Heart left ventricle (tissue), 16 donors: ENCODE results near the gene DSP. TPM values are rescaled to one million over a fixed set of nuclear protein-coding genes. Genes with fewer than 3 reads are reported as not detected.

Experiments used
- ATAC-seq, 4 donors: fragments of 200-7000 bp; cut with Tn5 transposase; one replicate each; pipeline ENCODE4 v1.9.1; 2020 to 2022; ENCODE audit warnings: moderate library complexity in 4 of 4, mild to moderate bottlenecking in 3 of 4, moderate number of reproducible peaks in 1 of 4
- DNase-seq, 5 donors: peaks; one replicate each; pipeline ENCODE4 v3.0.0-alpha.2; 2020
- H3K27ac ChIP-seq, 12 donors: fragments of 200-600 bp; sonication (generic) in 4 of 12; one replicate each; pipeline versions ENCODE4 v1.5.0 to v1.8.0; 2016 to 2022; ENCODE audit warnings: mild to moderate bottlenecking in 2 of 12
- H3K27me3 ChIP-seq, 9 donors: fragments of 200-600 bp; sonication (generic) in 2 of 9; one replicate each; pipeline versions ENCODE4 v1.5.1 to v1.8.0; 2016 to 2022; ENCODE audit warnings: mild to moderate bottlenecking in 3 of 9
- H3K36me3 ChIP-seq, 9 donors: fragments of 200-600 bp; sonication (generic) in 2 of 9; one replicate each; pipeline versions ENCODE4 v1.5.0 to v1.8.0; 2018 to 2022; ENCODE audit warnings: mild to moderate bottlenecking in 2 of 9
- H3K4me1 ChIP-seq, 12 donors: fragments of 200-600 bp; sonication (generic) in 4 of 12; one replicate each; pipeline versions ENCODE4 v1.5.0 to v1.8.0; 2016 to 2022; ENCODE audit warnings: mild to moderate bottlenecking in 3 of 12
- H3K4me3 ChIP-seq, 12 donors: fragments of 200-600 bp; sonication (generic) in 4 of 12; one replicate each; pipeline versions ENCODE4 v1.5.0 to v1.8.0; 2017 to 2022; ENCODE audit warnings: mild to moderate bottlenecking in 9 of 12, moderate library complexity in 4 of 12
- H3K9me3 ChIP-seq, 12 donors: fragments of 200-600 bp; sonication (generic) in 4 of 12; one replicate each; pipeline versions ENCODE4 v1.5.0 to v1.8.0; 2016 to 2022; ENCODE audit warnings: mild to moderate bottlenecking in 1 of 12
- CTCF ChIP-seq, 12 donors: fragments of 200-600 bp; sonication (generic) in 4 of 12; IDR thresholded peaks; one replicate each; pipeline versions ENCODE4 v1.5.0 to v1.8.0; 2018 to 2022; ENCODE audit warnings: antibody characterized with exemption in 12 of 12, mild to moderate bottlenecking in 5 of 12
- POLR2A ChIP-seq, 2 donors: fragments of 450-650 bp; IDR thresholded peaks; one replicate each; pipeline ENCODE4 v1.6.1; 2017; ENCODE audit warnings: antibody characterized with exemption in 2 of 2, mild to moderate bottlenecking in 2 of 2, moderate library complexity in 2 of 2
- WGBS, 4 donors: extraction: QIAGEN DNeasy Blood & Tissue Kit in 2 of 4; methylation state at CpG; one replicate each; pipeline versions ENCODE4 v1.1.5 to v1.1.7; 2013 to 2018; 5-methylcytosine and 5-hydroxymethylcytosine counted together
- intact Hi-C, 10 donors: fragments of 100-400 bp; cut with DNase I; formaldehyde crosslinking; loops; one replicate each; pipeline versions ENCODE4 v1.11.1 to v1.14.2; 2022
- polyA plus RNA-seq, 2 donors: library from polyadenylated mRNA; stranded (reverse); fragments of 200-250 nt; gene quantifications; one replicate each; pipeline ENCODE4 v1.2.3, GENCODE V29; 2013
- total RNA-seq, 9 donors: library from RNA; depleted of rRNA in 2 of 9; stranded (reverse); fragments of >200 nt in 2 of 9; fragmentation: NEBNext Ultra II Directional in 3 of 9; extraction: Animal tissue kit (Norgen Biotek cat#: 25700) in 3 of 9; gene quantifications; one replicate each; pipeline versions ENCODE4 v1.1.0 to v1.2.4, GENCODE V29; 2016 to 2023
- donor health status: ischemic (EF 13 %, LVEDD 7.1; RV severe dilation, severe dysfunction).
- donor health status: healthy with polysubstance abuse.
- donor health status: DM: no; HTN: yes; CAD: no.
- donor health status: DM: no; HTN: no; CAD: no.
- donor health status: ischemic (EF 25% LVEDD 6.9; RV normal size, moderate dysfunction).
- donor health status: ischemic (EF 25% LVEDD 5.7; RV mildly dilated, moderate dysfunction).
- donor health status: healthy.
- donor health status: DM: yes; HTN: yes; CAD: no.
- donor health status: ischemic (EF 35%, LVEDD 5.7; RV mildly dilated, moderate dysfunction).
- donor health status: nonischemic (EF 11% LVEDD 7.7; RV severe dilation, severe dysfunction).
- donor health status: DM: yes; HTN: yes; CAD: no.
- donor health status: PGD.
- donor health status: ischemic (EF 29% LVEDD 5.4; RV normal size, mild dysfunction).
- donor health status: nonischemic (EF 23%, LVEDD 6.1; RV moderate dilation, normal function).

The DSP gene
- total and polyA plus RNA-seq, 11 donors, result 81.9 to 373 (median 278) TPM

DNA sequence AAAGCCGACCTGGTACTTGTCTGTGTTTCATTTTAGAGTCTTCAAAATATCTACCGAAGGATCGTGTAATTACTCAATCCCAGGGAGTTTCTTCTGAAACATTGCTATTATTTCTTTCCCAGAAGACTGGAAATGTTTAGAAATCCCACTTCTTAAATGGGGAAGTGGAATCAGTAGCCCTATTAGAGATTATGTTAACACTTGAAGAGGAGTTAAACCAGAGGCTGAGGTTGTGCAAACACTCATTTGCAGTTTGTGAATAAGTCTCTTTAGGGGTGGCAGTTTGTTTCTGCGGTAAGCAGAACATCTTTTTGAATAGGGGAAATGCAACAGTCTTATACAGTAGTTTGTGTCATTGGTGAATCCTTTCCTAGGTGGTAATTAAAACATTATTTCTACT lies 21.3 kb downstream of the DSP start:
- peaks cover 0 to 13% (median 0%) of the 10 kb centered on the region in 12 donors for H3K4me1 ChIP-seq
- H3K36me3 ChIP-seq, result peaks cover 0 to 67% (median 17%) of the 10 kb centered on the region in 9 donors
- DNase-seq (no peak), ATAC-seq (no peak)
- no peak for TF ChIP-seq CTCF (IDR thresholded peaks at IDR 0.05)
- TF ChIP-seq POLR2A (IDR thresholded peaks at IDR 0.05), result no peak
- H3K27me3 ChIP-seq, result peaks cover 0 to 21% (median 0%) of the 10 kb centered on the region in 9 donors
- peak overlapping the region in 2 of 12 donors; percentile 40 to 65 for H3K27ac ChIP-seq
- intact Hi-C loops, result loop anchor here in 3 of 10 donors (5.0 to 10.0 kb wide), 3 partner anchors 135 to 140 kb away; no protein-coding TSS in a partner anchor
- no peaks in the 10 kb centered on the region for H3K9me3 ChIP-seq
- no peak overlapping the region for H3K4me3 ChIP-seq
- WGBS, 4 donors, result 67 to 78% (median 73%) methylated on average over 4 of the region's 4 CpGs

DNA sequence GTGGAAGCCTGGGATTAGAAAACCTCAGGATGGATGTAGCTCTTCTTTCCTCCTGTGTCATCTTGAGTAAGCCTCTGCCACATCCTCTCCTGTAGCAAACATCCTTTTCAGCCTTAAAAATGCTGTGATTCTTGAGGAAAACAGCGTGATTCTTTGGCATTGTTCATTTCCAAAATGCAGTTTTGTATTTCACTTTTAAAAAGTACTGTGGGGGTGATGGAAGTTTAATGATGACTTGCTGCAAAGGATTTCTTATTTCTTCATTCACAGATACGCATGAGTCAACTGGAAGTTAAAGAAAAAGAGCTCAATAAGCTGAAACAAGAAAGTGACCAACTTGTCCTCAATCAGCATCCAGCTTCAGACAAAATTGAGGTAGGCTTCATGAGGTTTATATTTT lies 24.6 kb downstream of the DSP start:
- DNase-seq (no peak), ATAC-seq (no peak)
- WGBS, 4 donors, result 91 to 98% (median 95%) methylated on average over 2 of the region's 2 CpGs
- Histone ChIP-seq H3K27ac (no peak overlapping the region), H3K4me3 (no peak overlapping the region), H3K36me3 (peaks cover 0 to 77% (median 41%) of the 10 kb centered on the region in 9 donors), H3K9me3 (no peaks in the 10 kb centered on the region), H3K27me3 (peaks cover 0 to 15% (median 0%) of the 10 kb centered on the region in 9 donors), H3K4me1 (peaks cover 0 to 11% (median 0%) of the 10 kb centered on the region in 12 donors)
- TF ChIP-seq CTCF (IDR thresholded peaks at IDR 0.05) (no peak), POLR2A (IDR thresholded peaks at IDR 0.05) (no peak)
- intact Hi-C loops, result loop anchor here in 1 of 10 donors (10.0 kb wide), 1 partner anchor 141 kb away; no protein-coding TSS in a partner anchor

DNA sequence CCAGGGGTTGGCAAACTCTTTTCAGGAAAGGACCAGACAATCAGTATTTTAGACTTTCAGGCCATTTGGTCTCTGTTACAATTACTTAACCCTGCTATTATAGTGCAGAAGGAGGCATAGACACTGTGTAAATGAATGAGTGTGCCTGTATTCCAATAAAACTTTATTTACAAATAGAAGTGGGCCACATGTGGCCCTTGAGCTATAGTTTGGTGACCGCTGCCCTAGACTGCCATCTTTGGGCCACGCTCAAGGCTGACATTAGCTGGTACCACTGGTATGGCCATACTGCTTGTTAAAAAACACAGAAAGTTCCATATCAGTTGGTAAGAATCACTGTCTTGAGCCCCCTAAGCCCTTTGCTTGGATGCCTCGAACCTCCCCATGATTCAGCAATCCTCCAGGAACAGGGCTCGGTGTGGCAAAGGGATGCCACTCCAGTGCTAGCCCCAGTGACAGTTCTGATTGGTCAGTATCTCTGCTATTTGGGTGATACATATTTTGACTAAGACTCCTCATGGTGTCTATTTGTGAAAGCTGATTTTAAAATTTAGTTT lies 25.2 kb downstream of the DSP start:
- no peak for DNase-seq
- intact Hi-C loops, result loop anchor here in 1 of 10 donors (10.0 kb wide), 1 partner anchor 142 kb away; no protein-coding TSS in a partner anchor
- ATAC-seq, result no peak
- Histone ChIP-seq H3K9me3 (no peaks in the 10 kb centered on the region), H3K27me3 (peaks cover 0 to 11% (median 0%) of the 10 kb centered on the region in 9 donors), H3K27ac (no peak overlapping the region), H3K4me3 (no peak overlapping the region), H3K36me3 (peaks cover 0 to 83% (median 47%) of the 10 kb centered on the region in 9 donors), H3K4me1 (peaks cover 0 to 9% (median 0%) of the 10 kb centered on the region in 12 donors)
- WGBS, 4 donors, result 90 to 93% (median 91%) methylated on average over 4 of the region's 4 CpGs
- TF ChIP-seq CTCF (IDR thresholded peaks at IDR 0.05) (no peak), POLR2A (IDR thresholded peaks at IDR 0.05) (no peak)

- intact Hi-C loops, result loop anchor here in 1 of 10 donors (10.0 kb wide), 1 partner anchor 143 kb away; no protein-coding TSS in a partner anchor
- Histone ChIP-seq H3K9me3 (no peaks in the 10 kb centered on the region), H3K4me1 (peaks cover 0 to 5% (median 0%) of the 10 kb centered on the region in 12 donors), H3K36me3 (peaks cover 0 to 96% (median 56%) of the 10 kb centered on the region in 9 donors), H3K4me3 (no peak overlapping the region), H3K27me3 (peaks cover 0 to 11% (median 0%) of the 10 kb centered on the region in 9 donors), H3K27ac (no peak overlapping the region)
- no peak for TF ChIP-seq POLR2A (IDR thresholded peaks at IDR 0.05)
- TF ChIP-seq CTCF (IDR thresholded peaks at IDR 0.05), result no peak
- ATAC-seq, result no peak
- WGBS, 4 donors, result 33 to 50% (median 46%) methylated on average over 3 of the region's 3 CpGs
- no peak for DNase-seq
Observed at GRCh38 chr6:7568021-7568420, 26.6 kb downstream of the DSP start.
